Hippocampal formation (tissue), 2 donors: ENCODE results near the gene TMEM237.

ENCODE experiments used
- DNase-seq, 2 donors: peaks; one replicate each; lab custom pipeline; 2025; lab: John Stamatoyannopoulos, UW

The TMEM237 gene

DNA sequence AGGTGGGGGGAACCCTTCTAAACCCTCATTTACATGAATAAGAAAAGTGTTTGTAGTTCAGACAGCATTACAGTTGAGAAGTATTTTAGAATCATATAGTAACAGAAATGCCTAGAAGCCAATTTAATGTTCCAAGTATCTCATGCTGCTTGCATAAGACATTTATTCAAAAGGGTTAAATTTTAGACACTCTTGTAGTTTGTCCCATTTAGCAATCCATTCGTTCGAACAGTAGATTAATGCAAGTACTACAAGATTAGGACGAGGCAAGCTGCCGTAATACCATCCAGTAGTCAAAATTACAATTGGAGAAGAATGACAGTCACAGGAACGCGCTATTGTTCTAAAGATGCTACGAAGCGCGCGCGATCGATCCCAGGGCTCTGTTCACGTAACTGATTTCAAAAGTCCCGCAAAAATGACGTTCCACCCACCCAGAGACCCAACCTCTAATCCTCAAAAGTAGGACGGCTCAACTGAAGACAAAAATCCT lies 1.2 kb downstream of the TMEM237 start:
- no peak for DNase-seq

DNA sequence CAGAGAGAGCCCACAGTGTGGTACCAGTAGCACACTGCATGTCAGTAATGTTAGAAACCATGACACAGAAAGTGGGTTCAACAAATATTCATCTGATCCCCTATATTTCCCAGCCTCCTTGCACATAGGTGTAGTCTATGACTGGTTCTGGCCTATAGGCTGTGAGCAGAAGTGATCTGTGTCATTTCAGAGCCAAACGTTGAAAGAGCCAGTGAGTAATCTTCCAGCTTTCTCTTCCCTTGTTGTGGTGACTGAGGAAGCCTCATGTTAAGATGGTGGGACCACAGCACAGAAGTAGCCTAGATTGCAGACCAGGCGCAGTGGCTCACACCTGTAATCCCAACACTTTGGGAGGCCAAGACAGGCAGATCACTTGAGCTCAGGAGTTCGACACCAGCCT lies 4.1 kb downstream of the TMEM237 start:
- no peak for DNase-seq

GRCh38 chr2:201638326-201638725 lies 5.0 kb downstream of the TMEM237 start:
- DNase-seq = no peak

DNA sequence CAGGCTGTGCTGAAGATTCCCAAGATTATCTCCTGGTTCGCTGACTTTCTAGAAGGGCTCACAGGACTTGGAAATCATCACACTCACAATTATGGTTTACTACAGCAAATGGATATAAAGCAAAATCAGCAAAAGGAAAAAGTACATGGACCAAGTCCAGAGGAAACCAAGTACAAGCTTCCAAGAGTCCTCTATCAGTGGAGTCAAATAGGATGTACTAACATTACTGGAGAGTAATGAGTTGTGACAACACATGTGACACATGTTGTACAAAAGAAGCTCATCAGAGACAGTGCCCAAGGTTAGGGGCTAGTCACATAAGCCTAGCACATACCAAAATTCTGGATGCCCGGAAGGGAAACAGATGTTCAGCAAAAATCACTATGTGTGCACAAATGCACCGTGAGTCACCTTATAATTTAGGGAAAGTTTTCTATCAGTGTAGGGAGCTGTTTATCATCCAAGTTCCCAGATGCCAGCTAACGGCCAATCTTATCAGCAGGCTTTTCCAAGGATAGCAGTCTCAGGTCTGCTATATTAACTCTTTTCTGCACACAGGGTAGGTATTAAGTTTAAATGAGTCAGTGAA lies 9.5 kb downstream of the TMEM237 start:
- DNase-seq = no peak

DNA sequence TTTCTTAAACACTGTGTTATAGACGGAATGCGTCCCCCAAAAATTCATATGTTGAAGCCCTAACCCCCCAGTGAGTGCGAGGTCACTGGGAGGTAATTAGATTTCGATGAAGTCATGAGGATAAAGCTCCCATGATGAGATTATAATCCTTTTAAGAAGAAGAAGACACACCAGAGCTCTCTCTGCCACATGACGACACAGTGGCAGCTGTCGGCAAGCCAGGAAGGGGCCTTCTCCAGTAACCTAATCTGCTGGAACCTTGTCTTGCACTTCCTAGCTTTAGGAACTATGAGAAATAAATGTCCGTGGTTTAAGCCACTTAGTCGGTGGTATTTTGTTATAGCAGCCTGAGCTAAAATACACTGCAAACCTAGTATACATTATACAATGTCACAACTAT lies 12.3 kb downstream of the TMEM237 start:
- DNase-seq = no peak

- DNase-seq = no peak
Observed at GRCh38 chr2:201630577-201630976, 12.7 kb downstream of the TMEM237 start.

DNA sequence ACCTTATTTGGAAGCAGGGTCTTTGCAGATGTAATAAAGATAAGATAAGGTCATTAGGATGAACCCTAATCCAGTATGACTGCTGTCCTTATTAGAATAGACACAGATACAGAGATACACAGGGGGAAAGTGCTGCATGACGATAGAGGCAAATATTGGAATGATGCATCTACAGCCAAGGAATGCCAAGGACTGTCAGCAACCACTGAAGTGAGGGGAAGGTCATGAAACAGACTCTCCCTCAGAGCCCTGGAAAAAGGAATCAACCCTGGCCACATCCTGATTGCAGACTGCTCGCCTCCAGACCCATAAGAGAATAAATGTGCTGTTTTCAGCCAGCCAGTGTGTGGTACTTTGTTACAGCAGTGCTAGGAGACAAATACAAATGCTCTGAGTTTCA lies 14.8 kb downstream of the TMEM237 start:
- DNase-seq = no peak

- no peak for DNase-seq
Observed at GRCh38 chr2:201622306-201622970, 20.9 kb downstream of the TMEM237 start.

- DNase-seq = no peak
Observed at GRCh38 chr2:201621293-201621999, 21.9 kb downstream of the TMEM237 start.

- peak in 1 of 2 donors; percentile 36 for DNase-seq
Observed at GRCh38 chr2:201618744-201619662, 24.3 kb downstream of the TMEM237 start.

GRCh38 chr2:201608021-201608420 lies 35.3 kb downstream of the TMEM237 start:
- DNase-seq = no peak

- no peak for DNase-seq
Observed at GRCh38 chr2:201607568-201607967, 35.7 kb downstream of the TMEM237 start.

- no peak for DNase-seq
Observed at GRCh38 chr2:201600906-201601305, 42.4 kb downstream of the TMEM237 start.

DNA sequence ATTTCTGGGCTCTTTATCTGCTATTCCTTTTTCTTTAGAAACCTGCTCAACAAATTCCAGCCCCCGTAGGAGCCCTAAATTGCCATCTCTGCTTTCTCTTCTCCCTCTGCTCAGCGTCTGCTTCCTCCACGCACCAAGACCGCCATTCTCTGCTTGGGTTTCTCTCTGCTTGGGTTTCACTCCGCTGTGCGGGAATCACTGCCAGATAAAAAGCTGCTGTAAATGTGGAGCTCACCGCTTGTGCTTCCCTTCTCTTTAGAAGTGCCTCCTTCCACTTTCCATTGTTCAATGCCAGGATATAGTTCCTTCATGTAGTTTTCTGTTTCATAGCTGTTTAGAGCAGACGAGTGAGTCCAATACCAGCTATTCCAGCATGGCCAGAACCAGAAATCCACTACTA lies 45.9 kb downstream of the TMEM237 start:
- peak in 1 of 2 donors; percentile 0 for DNase-seq

DNA sequence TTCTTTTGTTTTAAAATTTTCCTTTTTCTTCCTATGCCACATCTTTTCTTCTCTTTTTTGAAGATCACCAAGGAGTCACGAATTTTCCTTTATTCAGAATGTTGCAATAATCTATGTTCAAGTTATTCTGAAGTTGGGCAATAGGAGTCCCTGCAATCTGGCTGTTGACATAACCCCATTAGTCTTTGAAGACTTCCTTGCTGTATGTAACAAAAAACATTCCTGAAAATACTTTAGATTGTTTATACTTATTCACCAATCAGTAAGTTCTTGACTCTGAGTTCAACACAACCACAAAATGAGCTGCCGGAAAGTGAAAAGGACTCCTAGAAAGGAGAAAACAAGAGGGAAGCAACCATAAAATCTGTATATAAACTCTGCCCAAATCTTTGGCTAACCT lies 62.8 kb downstream of the TMEM237 start:
- no peak for DNase-seq

- DNase-seq = no peak
Observed at GRCh38 chr2:201579536-201579935, 63.8 kb downstream of the TMEM237 start.

DNA sequence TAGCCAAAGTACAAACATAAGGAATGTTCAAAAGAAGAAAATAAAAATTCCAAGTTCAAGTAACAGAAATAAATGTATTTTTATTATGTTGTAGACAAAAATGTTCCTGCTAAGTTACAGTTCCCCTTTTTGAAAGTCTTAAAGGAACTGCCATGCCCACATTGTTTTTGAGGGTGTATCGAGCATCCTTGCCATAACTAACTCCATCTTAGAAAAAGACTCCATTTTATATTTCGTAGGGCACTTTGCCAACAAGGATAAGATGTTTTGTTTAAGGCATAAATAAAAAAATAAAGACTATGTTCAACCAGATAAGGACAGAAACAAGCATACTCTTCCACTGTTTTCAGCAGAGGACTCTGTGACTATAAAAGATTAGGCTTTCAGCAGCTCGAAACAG lies 67.3 kb downstream of the TMEM237 start:
- DNase-seq = no peak

DNA sequence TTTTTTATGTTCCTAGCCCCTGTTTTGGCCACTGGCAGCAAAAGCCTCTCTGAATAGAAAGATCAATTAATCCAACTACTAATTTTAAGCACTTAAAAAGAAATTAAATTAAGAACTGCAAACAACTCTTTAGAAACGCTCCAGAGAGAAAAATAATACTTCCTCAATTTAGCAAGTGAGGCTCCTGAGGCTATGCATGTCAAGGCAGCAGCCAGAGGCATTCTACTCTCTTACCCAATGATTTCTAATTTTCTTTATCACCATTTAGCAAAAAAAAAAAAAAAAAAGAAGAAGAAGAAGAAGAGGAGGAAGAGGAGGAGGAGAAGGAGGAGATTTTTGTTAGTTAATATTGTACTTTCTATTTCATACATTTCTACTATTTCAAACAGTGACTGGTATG lies 68.5 kb downstream of the TMEM237 start:
- no peak for DNase-seq

DNA sequence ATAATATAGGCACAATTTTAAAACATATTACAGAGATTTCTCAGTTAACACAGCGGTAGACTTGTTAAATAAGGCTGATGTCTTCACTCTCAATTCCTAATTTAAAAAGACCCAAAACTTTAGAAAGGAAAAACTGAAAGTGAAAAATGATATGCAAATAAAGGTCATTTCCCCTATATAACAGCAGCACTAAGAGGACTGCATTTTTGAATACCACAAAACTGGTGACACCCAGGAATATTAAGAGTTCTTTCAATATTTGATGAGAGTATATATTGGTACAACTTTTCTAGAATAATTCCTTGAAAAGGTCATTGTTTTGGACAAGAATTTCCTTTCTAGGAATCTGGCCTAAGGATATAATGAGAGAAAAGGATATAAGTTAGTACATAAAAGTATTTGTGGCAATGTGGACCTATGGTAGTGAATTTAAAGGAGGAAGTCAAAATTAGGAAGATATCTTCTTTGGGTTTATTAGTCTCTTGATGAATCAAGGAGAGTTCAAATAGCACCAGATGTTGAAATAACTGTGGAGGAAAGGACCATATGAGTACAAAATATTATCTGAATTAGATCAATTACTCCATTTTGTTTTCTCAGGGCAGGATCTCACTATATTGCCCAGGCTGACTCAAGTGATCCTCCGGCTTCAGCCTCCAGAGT lies 70.3 kb downstream of the TMEM237 start:
- no peak for DNase-seq
